Forelimb muscle (tissue), 1 donor: ENCODE measurements around the gene TNFSF10. TPM values are rescaled to one million over a fixed set of nuclear protein-coding genes. Genes with fewer than 3 reads are reported as not detected.
"Not testable (repeated sequence)": the region's sequence is repeated elsewhere in the genome, so short reads cannot be mapped to it uniquely, and the experiment has no call there.

Experiments used
- DNase-seq: peaks from one replicate; pipeline ENCODE4 v3.0.0-alpha.2; 2013; ENCODE audit warnings: low read depth
- polyA plus RNA-seq: library from polyadenylated mRNA; unstranded; fragments of 120-200 nt; gene quantifications from one replicate; pipeline ENCODE4 v1.2.1, GENCODE V29; 2013; ENCODE audit not compliant: insufficient read length

Gene TNFSF10
- polyA plus RNA-seq, 1 donor: 9.4 TPM

DNA sequence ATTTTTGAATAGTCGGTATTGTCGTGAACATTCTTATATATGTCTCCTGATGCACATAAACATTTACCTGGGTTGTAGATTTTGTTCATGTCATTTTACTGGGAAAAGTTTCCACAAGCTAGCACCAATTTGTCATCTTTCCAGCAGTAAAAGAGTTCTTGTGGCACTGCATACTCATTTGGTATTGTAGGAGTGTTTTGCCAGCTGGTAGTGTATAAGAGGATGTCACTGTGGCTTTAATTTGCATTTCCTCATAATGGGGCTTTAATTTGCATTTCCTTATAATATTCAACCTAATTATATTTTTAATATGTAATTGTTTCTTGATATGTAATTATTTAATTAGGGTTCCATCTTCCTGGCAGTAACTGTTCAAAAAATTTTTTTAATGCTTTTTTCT lies 21.2 kb upstream of the TNFSF10 start:
- no peak for DNase-seq

DNA sequence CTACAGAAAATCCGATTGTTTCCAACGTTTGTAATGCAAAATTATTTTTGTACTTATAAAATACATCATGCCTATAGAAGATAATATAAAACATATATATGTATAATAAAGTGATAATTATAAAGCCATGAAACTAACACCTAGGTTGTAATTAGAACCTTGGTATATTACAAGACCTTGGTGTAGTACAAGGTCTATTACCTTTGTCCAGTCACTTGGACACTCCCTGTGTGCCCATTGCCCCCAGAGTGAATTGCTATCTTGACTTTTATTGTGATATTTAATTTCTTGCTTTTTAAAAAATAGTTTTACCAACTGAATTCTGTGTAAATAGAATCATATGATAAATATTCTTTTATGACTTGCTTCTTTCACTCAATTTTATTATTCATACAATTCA lies 20.7 kb upstream of the TNFSF10 start:
- no peak for DNase-seq

DNA sequence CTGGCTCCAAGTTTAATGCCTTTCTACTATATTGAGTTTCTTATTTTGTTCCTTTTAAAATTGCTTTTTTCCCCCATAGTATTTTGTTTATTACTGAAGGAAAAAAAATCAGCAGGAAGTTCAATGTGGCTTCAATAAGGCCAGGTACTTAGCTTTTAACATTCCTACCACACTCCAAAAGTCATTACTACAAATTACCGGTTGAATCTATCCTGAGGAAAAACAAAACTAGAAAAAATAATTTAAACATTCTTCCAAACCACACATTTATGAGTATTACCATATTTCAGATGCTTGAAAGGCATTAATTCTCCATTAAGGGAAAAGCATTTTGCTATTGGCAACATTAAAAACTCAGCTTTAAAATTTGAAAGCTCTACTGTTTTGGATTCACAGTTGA lies 20.2 kb upstream of the TNFSF10 start:
- DNase-seq: no peak

DNA sequence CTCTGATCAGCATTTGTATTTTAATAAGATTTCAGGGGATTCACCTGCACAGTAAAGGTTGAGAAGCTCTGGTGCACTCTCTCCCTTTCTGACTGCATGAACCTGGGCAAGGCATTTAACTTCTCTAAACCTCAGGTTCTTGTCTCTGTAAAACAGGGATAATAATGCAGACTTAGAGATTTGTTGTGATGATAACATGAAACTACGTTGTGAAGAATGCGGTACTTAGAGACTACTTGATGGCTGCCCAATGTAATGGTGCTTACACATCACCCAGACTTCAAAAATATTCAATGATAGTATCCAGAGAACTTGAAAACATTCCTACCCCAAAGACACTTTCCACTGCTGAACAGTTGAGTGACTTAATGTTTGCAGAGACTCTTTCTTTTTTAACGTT lies 19.8 kb upstream of the TNFSF10 start:
- no peak for DNase-seq

DNA sequence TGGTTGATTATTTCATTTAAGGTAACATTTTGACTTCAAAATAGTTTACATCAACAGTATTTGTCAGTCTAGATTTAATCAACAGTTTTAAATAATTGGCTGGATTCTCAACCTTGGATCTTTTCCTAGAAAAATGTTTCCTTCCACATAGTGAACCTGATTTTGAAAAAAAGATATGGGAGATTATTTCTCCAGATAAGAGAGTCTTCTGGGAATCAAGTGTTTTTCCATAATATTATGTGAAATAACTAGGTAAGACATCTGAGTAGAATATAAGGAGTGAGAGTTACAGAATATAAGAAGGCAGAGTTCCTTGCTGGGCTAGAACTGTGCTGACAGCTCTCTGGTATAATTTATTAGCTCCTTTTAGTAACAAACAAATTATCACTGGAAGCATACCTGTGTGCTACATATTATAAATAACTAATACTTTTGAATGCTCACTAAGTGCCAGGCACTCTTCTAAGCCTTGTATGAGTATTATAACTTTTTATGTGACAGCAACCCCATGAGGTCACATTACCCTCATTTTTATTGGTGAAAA lies 18.8 kb upstream of the TNFSF10 start:
- no peak for DNase-seq

DNA sequence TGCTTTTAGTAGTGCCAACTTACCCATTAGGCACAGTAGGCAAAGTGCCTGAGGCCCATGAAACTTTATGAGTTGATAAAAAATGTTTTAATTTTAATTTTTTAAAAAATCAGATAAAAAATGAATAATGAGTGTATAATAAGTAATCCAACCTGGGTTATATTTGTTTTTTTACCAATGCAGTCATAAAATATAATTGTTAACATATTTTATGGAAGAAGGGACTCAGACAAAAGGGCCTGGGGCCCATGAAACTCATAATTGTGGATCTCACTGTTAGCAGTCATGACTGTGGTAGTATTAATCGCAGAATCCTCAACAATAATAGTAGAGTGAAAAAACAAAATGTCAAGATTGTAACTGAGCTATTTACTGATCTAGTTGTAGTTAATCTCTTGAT lies 16.8 kb upstream of the TNFSF10 start:
- no peak for DNase-seq

DNA sequence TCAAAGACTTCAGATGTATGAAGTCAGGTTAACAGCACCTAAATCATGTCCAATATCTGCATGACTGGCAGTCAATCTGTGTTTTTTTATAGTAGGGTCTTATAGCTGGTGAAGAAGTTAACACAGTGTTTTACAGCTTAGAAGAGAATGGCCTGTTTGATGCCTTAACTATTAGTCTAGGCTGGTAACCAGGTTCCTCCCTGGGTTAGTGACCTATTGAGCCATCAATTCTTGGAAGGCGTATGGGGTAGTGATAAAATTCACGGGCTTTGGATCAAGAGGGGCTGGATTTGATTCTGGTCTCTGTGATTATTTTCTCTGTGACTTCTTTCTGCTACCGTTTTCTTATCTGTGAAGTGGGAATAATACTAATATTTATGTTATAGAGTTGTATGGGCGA lies 16.0 kb upstream of the TNFSF10 start:
- no peak for DNase-seq

DNA sequence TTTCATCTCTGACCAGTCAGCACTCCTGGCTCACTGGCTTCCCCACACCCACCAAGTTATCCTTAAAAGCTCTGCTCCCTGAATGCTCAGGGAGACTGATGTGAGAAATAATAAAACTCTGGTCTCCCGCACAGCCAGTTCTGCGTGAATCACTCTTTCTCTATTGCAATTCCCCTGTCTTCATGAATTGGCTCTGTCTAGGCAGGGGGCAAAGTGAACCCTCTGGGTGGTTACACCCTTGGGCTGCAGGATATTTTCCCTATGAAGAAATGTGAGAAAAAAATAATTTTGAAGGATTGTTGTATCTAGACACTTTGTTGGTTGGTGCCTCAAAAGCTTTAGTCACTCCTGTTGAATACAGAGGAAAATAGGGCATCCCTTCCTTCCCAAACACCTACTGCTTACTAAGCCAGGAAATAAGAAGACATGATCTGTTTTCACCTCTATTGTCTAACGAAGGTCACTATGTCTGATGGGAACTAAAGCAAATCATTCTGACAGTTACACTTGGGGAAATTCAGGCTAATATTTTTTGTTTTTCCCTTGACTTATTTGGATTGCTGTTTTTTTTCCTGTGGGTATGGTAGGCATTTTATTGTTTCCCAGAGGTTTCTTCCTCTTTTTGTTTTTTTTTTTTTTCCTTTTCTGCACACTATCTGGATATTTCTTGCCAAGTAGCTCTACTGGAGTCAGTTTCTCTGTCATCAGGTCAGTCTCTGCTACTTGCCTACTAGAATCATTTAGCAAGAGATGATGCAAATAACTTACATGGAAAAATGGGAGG lies 15.3 kb upstream of the TNFSF10 start:
- DNase-seq: no peak

DNA sequence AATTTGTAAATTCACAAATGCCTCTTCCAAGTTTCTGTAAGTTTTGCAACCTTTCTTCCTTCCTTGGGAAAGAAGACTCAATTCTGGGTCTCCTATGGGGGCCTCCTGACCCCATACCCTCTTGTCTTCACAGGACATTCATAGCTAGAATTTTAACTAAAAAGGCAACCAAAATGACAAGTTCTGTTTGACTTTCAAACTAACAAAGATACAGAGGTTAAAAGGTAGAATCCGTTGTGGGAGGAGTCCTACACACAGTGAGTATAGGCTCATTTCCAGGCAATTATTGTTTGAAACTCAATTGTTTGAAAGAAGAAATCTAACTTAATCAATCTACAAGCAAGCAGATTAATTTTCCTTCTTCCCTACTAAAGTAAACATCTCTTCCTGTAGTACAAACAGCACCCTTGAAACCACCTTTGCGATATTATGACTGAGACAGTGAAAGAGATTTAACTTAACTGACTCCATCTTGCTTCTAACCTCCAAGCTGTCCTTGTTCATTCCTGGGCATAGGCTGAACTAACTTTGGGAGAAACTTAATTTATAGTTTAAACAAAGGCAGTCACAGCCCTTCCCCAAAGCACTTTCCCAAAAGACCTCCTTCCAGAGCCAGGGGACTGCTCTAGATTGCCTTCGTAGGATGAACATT lies 14.4 kb upstream of the TNFSF10 start:
- DNase-seq: no peak

DNA sequence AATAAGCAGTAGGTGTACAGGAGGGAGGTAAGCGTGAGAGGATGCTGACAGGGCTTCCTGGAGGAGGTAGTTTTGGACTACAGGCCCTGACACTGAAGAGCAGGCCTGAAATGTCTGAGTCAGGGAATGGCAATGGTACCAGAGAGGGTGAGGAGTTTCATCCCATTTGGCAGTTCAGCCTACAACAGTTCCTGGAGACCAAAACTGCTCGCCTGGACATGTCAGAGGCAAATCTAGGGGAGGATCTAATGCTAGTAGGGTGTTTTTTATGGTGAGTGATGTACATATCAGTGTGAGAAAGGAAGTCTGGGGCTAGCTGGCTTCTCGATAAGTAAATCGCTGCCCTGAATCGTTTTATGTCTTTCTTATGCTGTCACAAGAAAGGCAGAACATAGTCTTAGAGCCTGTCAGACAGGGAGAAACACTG lies 13.8 kb upstream of the TNFSF10 start:
- no peak for DNase-seq

DNA sequence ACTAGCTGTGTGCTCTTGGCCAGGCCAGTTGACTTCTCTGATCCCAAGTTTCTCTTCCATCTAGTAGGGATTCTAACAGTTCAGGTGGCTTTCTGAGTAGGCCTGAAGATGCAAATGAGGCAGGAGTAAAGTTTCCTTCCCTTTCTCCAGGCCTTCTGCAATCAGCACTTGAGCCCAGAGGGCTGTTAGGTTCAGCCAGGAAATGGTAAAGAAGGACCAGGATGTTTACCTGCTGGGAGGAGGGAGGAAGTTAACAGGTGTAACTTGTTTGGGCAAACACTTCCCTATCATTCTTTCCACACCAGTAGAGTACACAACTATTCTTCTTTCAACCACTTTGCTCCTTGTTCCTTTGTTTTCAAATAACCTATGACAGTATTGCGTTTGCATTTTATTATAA lies 13.3 kb upstream of the TNFSF10 start:
- no peak for DNase-seq

DNA sequence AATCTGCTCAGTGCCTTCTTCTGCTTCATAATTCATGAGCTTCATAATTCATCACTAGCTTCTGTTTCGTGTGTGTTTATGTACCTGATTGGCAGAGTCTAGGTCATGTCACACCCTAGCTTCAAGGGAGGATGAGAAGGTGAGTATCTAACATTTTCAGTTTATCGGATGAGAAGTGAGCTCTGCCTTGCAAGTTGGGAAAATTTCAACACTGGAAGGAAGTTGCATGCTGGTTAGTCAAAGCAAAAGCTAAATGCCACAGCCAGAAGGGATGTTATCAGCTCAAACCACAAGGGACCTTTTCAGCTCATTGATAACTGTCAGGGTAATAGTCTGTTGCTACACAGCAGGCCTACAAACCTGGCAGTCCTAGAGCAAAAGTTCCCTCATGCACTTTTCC lies 7.3 kb upstream of the TNFSF10 start:
- DNase-seq: no peak

DNA sequence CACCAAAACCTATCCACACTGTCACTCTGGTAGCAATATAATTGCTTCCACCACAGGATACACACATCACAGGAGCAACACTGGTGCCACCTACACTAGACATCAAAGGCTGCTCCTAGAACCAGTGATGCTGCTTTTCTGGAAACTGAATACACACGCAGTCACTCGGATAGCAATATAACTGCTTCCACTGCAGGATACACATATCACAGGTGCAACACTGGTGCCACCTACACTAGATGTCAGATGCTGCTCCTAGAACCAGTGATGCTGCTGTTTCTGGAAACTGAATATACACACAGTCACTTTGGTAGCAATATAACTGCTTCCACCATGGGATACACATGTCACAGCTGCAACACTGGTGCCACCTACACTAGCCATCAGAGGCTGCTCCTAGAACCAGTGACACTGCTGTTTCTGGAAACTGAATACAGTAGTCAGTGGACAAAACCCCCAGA lies 6.9 kb upstream of the TNFSF10 start:
- DNase-seq: no peak

DNA sequence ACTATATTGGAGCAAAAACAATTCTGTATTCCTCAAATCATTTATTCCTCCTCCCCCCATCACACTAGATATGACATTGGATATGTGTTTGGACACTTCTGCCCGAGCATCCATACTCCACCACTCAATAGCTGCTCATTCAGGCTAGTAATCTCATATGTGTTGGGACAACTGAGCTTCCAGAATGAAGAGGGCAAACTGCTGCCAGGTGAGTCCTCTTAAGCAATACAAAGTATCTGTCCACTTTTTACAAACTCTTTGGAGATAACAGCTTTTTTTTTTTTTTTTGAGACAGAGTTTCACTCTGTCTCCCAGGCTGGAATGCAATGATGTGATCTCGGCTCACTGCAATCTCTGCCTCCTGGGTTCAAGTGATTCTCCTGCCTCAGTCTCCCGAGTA lies 5.4 kb upstream of the TNFSF10 start:
- no peak for DNase-seq

DNA sequence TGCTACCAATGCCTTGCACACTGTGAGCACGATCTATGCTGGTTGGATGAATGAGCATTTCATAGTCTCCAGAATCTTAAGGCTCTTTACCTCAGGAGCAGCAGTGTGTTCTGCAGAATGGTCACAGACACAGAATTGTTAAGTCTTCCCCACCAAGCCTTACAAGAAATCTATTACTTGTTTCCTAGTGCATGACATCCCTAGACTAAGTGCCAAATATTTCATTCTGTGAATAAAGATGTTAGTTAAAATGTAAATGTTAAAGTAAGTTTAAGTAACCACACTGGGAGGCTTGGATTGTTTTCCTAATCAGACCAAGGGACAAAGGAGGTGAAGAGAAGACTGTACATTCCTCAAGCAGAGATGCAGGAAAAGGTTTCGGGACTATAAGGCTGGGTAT lies 4.1 kb upstream of the TNFSF10 start:
- DNase-seq: no peak

DNA sequence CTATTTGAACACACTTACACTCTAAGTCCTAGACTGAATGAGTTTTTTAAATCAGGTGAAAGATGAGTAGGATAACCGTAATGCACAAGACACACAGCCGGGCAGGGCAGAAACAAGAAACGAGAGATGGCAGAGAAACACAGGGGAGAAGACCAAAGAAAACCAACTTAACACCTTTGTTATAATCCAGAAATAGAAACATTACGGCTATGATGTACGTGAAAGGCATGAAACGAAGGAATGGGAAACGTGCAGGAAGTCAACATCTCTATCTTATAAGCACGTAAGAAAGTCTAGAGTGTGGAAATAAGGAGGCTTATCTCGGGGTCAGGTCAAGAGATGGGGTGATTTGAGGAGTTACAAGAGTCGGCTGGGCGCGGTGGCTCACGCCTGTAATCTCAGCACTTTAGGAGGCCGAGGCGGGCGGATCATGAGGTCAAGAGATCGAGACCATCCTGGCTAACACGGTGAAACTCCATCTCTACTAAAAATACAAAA lies 1.9 kb upstream of the TNFSF10 start:
- DNase-seq: no peak

DNA sequence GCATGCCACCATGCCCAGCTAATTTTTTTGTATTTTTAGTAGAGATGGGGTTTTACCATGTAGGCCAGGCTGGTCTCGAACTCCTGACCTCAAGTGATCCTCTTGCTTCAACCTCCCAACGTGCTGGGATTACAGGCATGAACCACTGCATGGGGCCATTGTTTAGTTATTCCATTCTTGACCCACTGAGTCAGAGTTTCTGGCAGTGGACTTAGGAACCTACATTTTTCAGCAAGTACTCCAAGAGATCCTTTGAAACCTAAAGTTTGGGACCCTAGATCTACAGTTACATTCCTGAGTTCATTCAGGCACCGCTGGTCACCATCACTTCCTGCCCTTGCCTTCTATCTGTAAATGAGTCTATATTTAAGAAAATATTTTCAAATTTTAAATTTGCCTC lies 1.4 kb upstream of the TNFSF10 start:
- DNase-seq: no peak

DNA sequence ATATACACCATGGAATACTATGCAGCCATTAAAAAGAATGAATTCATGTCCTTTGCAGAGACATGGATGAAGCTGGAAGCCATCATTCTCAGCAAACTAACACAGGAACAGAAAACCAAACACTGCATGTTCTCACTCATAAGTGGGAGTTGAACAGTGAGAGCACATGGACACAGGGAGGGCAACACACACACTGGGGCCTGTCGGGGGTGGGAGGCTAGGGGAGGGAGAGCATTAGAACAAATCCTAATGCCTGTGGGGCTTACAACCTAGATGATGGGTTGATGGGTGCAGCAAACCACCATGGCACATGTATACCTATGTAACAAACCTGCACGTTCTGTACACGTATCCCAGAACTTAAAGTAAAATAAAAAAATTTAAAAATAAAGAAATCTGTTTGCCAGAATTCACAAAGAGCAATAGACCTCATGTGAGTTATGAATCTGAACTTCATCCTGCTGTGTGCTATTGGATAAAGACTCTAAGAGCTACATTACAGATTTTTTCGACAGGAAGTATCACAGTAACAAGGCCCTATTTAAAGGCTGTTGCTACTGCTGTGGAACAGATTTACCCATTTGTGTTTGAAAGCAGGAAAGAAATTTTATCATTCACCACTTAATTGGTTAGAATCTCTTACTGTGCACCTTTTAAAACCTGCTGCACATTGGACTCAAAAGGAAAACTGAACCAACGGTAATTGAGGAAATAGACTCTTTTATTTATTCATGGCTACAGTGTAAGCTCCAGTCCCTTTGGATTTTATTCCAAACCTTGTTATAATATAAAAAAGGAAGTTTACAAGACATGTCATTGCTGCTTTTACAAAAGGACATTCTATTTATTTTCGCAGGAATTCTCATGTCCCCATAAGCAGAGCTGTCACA lies 1.1 kb downstream of the TNFSF10 start:
- not testable (repeated sequence) for DNase-seq

DNA sequence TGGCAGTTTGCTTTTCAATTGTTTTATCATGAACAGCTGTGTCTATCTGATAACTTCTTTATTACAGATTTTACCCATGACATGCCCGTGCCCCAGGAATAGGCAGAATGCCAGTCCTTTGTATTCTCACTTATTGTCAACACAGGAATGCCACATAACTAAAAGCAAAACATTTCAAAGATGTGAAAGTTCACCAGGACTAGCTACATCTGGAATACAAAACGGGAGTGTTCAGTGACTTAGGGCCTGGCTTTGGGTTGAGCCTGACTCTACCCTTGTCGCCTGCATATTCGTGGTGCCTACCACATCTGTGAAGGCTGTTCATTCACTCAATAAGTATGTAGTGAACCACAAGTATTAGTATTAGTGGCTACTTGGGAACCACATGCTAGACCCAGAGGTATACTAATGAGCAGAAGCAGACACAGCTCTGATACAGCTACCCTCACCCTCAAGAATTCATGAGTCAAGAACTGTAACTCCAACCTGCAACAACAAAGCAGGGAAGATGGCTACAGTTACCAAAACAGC lies 2.9 kb downstream of the TNFSF10 start:
- DNase-seq: no peak

DNA sequence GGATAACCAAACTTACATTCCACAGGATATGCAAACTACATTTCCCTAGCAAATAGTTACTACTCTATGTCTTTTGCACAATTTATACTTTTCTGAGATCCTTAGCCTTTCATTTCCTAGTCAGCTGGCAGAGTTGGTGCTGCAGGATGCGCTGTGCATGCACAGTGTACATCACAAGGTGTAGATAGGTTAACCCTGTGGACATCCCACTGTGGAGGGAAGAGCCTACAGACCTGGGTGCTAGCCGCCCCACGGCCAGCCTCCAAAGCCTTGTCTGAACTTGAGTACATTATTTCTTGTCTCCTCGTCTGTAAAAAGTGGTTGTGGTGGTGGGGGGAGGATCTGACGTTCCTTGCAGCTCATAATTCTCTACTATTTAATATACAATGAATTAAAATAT lies 3.5 kb downstream of the TNFSF10 start:
- no peak for DNase-seq

DNA sequence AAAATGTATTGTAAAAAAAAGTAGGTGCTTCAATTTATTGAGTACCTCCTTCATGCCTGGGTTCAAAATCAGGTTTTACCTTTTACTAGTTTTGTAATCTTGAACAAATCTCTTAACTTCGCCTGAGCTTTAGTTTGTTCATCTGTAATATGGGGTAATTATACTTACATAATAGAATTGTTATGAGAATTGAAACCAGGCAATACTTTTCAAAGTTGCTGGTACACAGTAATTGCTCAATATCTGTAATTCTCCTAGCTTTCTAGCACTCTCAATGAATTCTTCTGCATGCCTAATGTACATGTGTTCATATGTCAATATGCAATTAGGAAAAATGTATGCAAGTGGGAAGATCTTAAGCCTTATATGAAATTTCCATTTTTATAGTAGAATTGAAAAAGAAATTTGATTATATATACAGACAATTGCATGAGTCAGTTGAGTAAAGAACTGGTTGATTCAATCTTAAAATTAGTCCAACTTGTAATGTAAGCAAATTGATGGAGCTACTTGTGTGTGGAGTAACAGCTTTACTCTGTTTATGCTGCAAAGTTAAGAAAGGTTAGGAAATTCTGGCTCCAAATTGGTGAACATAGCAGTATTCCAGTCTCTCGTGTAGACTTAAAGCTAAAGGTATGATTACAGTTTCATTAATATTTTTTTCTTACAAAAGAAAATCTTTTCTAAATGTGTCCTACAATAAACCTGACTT lies 4.1 kb downstream of the TNFSF10 start:
- no peak for DNase-seq
